ENCODE data around the gene HK2.
"Not testable (repeated sequence)": the region's sequence is repeated elsewhere in the genome, so short reads cannot be mapped to it uniquely, and the experiment has no call there.

HK2 gene

GRCh38 chr2:74880054-74880728, 46.3 kb downstream of the HK2 start:
- no peak for DNase-seq

- no peak for DNase-seq
These were observed 47.2 kb downstream of the HK2 start for GRCh38 chr2:74881176-74881575.

DNA sequence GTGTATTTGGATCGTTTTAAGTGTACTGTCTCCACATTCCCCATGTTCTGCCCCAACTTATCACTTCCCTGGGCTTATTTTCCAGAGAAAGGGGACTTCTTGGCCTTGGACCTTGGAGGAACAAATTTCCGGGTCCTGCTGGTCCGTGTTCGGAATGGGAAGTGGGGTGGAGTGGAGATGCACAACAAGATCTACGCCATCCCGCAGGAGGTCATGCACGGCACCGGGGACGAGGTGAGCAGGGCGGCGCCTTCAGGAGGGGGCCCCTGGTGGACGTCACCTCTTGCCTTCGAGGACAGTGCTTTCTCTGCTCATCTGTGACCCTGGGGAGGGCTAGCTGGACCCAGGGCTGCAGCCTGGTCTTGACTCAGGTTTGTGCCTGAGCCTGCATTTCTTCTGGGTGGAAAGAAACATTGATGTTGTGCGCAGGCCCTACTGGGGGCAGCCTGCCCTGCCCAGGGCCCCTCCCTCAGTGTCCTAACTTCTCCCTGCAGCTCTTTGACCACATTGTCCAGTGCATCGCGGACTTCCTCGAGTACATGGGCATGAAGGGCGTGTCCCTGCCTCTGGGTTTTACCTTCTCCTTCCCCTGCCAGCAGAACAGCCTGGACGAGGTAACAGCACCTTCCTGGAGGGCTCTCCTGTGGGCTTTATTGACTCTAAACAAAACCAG, 47.8 kb downstream of the HK2 start:
- DNase-seq: no peak

- no peak for DNase-seq
These were observed 48.4 kb downstream of the HK2 start for GRCh38 chr2:74882299-74882687.

GRCh38 chr2:74883011-74883410, 49.1 kb downstream of the HK2 start:
- no peak for DNase-seq

- DNase-seq: no peak
These were observed 50.3 kb downstream of the HK2 start for GRCh38 chr2:74884118-74884762.

- DNase-seq: no peak
These were observed 50.9 kb downstream of the HK2 start for GRCh38 chr2:74884866-74885265.

DNA sequence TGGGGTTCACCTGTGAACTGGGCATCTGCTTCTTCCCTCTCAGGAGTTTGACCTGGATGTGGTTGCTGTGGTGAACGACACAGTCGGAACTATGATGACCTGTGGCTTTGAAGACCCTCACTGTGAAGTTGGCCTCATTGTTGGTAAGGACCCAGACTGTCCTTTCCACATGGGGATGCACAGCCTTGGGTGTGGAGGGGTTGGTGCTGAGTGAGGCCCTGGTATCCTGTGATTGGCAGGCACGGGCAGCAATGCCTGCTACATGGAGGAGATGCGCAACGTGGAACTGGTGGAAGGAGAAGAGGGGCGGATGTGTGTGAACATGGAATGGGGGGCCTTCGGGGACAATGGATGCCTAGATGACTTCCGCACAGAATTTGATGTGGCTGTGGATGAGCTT, 52.3 kb downstream of the HK2 start:
- DNase-seq: no peak

DNA sequence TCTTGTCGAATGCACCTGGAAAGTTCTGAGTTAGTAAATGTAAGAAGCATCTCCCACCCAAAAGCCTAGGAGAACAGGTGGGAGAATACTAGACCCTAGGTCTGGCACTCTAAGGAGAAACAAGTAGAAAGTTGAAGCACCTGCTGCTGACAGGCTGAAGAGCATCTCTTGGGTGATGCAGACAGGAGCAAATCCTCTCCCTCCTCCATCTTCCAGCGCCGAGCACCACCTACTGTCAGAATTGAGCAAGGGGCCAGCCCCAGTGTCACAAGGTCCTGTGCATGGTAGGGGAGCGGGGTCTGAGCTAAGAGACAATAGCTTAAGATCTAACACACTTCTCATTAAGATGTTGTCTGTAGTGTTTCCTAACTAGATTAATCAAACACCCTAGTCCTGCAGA, 52.9 kb downstream of the HK2 start:
- no peak for DNase-seq

- no peak for DNase-seq
These were observed 53.6 kb downstream of the HK2 start for GRCh38 chr2:74887445-74887951.

GRCh38 chr2:74887960-74888700, 54.2 kb downstream of the HK2 start:
- no peak for DNase-seq

- no peak for DNase-seq
These were observed 55.2 kb downstream of the HK2 start for GRCh38 chr2:74889159-74889558.

- no peak for DNase-seq
These were observed 56.8 kb downstream of the HK2 start for GRCh38 chr2:74890711-74891110.

- no peak for DNase-seq
These were observed 57.3 kb downstream of the HK2 start for GRCh38 chr2:74891136-74891764.

GRCh38 chr2:74891816-74892215, 57.9 kb downstream of the HK2 start:
- not testable (repeated sequence) for DNase-seq

DNA sequence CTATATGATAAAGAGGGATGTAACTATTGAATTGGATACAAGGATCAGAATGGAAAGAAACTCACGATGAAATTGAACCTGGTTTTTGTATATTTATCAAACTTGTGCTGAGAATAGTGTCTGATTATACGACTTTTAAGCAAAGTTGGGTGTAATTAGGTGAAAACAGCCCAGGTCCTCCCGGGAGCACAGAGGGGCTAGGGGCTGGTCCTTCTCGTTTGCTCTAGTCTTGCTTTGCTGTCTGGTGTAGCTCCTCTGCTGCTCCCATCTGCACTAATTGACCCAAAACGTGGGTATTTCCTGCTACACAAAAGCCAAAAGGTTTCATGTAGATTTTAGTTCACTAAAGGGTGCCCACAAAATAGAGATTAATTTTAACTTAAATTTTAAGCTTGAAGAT, 58.7 kb downstream of the HK2 start:
- DNase-seq: no peak

DNA sequence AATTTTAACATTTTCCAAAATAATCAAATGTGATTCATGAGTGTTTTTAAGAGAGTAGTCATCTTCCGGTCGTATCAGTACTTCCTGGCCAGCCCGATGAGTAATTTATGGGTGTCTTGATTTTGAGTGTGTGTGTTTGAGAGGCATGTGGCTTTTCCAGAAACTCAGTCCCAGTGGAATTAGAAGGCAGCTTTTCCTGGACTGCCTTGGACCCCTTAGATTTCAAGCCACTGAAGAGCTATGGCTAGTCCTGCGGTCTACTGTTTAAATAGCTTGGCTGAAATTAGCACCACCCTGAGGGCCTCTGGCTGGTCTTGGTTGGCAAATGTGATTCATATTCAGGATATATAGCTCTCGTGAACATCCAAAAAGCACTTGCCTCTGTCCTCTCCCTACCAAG, 59.4 kb downstream of the HK2 start:
- no peak for DNase-seq

- DNase-seq: no peak
These were observed 60.5 kb downstream of the HK2 start for GRCh38 chr2:74894272-74894981.

DNA sequence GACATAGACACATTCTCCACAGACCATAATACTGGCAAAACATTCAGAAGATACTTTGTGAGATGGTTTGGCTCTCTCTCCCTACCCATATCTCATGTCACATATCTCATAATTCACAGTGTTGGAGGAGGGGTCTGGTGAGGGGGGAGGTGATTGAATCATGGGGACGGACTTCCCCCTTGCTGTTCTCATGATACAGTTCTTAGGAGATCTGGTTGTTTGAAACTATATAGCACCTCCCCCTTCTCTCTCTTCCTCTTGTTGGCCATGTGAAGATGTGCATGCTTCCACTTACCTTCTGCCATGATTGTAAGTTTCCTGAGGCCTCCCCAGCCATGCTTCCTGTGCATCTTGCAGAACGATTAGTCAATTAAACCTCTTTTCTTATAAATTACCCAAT, 61.1 kb downstream of the HK2 start:
- no peak for DNase-seq

- DNase-seq: no peak
These were observed 62.3 kb downstream of the HK2 start for GRCh38 chr2:74896232-74896631.

DNA sequence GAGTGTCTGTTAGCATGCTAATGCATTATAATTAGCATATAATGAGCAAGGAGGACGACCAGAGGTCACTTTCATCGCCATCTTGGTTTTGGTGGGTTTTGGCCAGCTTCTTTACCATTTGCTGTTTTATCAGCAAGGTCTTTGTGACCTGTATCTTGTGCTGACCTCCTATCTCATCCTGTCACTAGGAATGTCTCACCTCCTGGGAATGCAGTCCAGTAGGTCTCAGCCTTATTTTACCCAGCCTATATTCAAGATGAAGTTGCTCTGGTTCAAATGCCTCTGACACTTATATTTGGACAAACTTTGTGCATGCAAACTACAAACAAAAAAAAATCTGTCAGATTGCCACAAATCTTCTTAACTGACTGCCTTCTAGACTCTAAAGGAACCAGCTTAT, 66.3 kb downstream of the HK2 start:
- not testable (repeated sequence) for DNase-seq

DNA sequence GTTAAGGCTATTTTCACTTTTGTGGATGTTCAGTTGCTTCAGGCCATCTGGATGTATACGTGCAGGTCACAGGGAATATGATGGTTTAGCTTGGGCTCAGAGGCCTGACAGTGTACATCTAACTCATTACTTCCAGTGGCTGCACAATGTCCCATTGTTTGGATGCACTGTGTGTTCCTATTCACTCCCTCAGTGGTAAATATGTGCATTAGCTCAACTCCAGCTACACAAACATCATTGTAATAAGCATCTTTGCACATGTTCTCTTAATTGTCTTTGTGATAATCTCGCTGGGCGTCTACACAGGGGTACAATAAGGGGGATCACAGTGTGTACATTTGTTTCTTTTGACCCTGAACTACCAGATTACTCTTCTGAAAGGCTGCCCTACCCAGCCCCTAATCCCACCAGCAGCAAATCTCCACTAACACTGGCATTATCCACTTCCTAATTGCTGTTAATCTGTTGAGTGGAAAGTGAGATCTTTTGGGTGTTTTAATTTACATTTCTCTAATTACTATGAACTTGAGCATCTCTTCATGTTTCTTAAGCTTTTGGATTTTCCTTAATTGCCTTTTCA, 68.4 kb downstream of the HK2 start:
- no peak for DNase-seq

All from activated CD8-positive, alpha-beta memory T cell treated with anti-CD3 and anti-CD28 coated beads, Interleukin-2, amount 50 U/mL, for 4 hours (primary cell).